HepG2 (cell line): ENCODE measurements around the gene NTPCR. TPM values are rescaled to one million over a fixed set of nuclear protein-coding genes. Genes with fewer than 3 reads are reported as not detected.

ENCODE experiments used
- ATAC-seq: fragments of 200-7000 bp; cut with Tn5 transposase; 3 replicates; pipeline ENCODE4 v1.9.1; 2020; ENCODE audit warnings: mild to moderate bottlenecking, moderate library complexity
- BruUV-seq: library from RNA; stranded (reverse); fragments of 400-500 nt; replicated peaks from 2 replicates; lab custom pipeline; 2021; lab: Mats Ljungman, UMichigan
- CTCF ChIA-PET: fragments of 300-600 bp; formaldehyde crosslinking; extraction: SDS; loops from one replicate; lab custom pipeline; 2021; ENCODE audit warnings: low total read pairs, inconsistent platforms, low intra/inter-chr PET ratio; lab: Yijun Ruan, JAX
- POLR2A ChIA-PET: fragments of 350-600 bp; sonication (Branson Sonifier 250); formaldehyde crosslinking; loops from one replicate; lab custom pipeline; 2020; ENCODE audit warnings: antibody characterized with exemption, inconsistent platforms; lab: Yijun Ruan, JAX
- DNase-seq: peaks from one replicate; pipeline ENCODE4 v3.0.0-alpha.2; 2015; ENCODE audit warnings: low spot score
- FAIRE-seq: peaks from 3 replicates; lab custom pipeline; 2011; peaks lifted over from hg19 to GRCh38; lab: Jason Lieb, UNC
- H2AFZ ChIP-seq: one replicate; pipeline ENCODE4 v1.6.1; 2011; ENCODE audit warnings: low read length, inconsistent platforms
- H3K27ac ChIP-seq: fragments of 300-600 bp; 3 replicates; pipeline ENCODE4 v1.8.0; 2011; ENCODE audit warnings: mixed run types, mild to moderate bottlenecking, mixed read lengths, low read length, inconsistent platforms; ENCODE audit not compliant: insufficient read depth; ENCODE audit errors: extremely low read length
- H3K27me3 ChIP-seq, 2 experiments: fragments of 200-600 bp in 1 of 2; 2 replicates in 1 of 2; 3 replicates in 1 of 2; pipeline versions ENCODE4 v1.6.0 to v1.8.0; 2011; ENCODE audit warnings: low read length in 2 of 2, mild to moderate bottlenecking in 2 of 2, moderate library complexity in 2 of 2, inconsistent platforms in 1 of 2; ENCODE audit not compliant: insufficient read depth in 2 of 2, control insufficient read depth in 1 of 2
- H3K36me3 ChIP-seq, 2 experiments: fragments of 200-600 bp in 1 of 2; replicated peaks in 1 of 2; 2 replicates in 1 of 2; 3 replicates in 1 of 2; pipeline versions ENCODE4 v1.5.1 to v1.8.0; 2011; ENCODE audit warnings: low read length in 2 of 2, inconsistent platforms in 1 of 2; ENCODE audit not compliant: insufficient read depth in 2 of 2, control insufficient read depth in 1 of 2
- H3K4me1 ChIP-seq: 2 replicates; pipeline ENCODE4 v1.5.1; 2012; ENCODE audit warnings: low read length, inconsistent platforms; ENCODE audit not compliant: insufficient read depth
- H3K4me2 ChIP-seq: 2 replicates; pipeline ENCODE4 v1.6.0; 2011; ENCODE audit warnings: low read depth, low read length, inconsistent platforms
- H3K4me3 ChIP-seq, 3 experiments: fragments of 200-600 bp in 1 of 3; sonication (generic), shearing (Covaris generic) in 1 of 3; replicated peaks in 1 of 3; 2 replicates each; pipeline ENCODE4 v1.5.1; 2011 to 2016; ENCODE audit warnings: low read length in 3 of 3, inconsistent platforms in 2 of 3, low read depth in 2 of 3, mild to moderate bottlenecking in 2 of 3, control low read depth in 1 of 3, mixed read lengths in 1 of 3; ENCODE audit not compliant: insufficient read depth in 1 of 3
- H3K79me2 ChIP-seq: one replicate; pipeline ENCODE4 v1.6.1; 2011; ENCODE audit warnings: low read length, inconsistent platforms; ENCODE audit not compliant: insufficient read depth
- H3K9ac ChIP-seq: 2 replicates; pipeline ENCODE4 v1.6.0; 2011; ENCODE audit warnings: mild to moderate bottlenecking, low read depth, low read length, inconsistent platforms; ENCODE audit not compliant: insufficient read depth
- H3K9me3 ChIP-seq: 2 replicates; pipeline ENCODE4 v1.5.1; 2012; ENCODE audit warnings: mild to moderate bottlenecking, low read length
- H4K20me1 ChIP-seq: 2 replicates; pipeline ENCODE4 v1.6.0; 2011; ENCODE audit warnings: inconsistent platforms, mild to moderate bottlenecking, low read length, moderate library complexity; ENCODE audit not compliant: insufficient read depth
- CBX5 ChIP-seq: sonication (generic); formaldehyde crosslinking; IDR thresholded peaks from 2 replicates; pipeline ENCODE4 v1.4.0; 2020; ENCODE audit warnings: missing genetic modification reagents, borderline replicate concordance
- EED ChIP-seq: sonication (generic); formaldehyde crosslinking; IDR thresholded peaks from 2 replicates; pipeline ENCODE4 v1.5.0; 2020; ENCODE audit warnings: mild to moderate bottlenecking, missing genetic modification reagents
- FOSL2 ChIP-seq: sonication (generic); formaldehyde crosslinking; IDR thresholded peaks from 2 replicates; pipeline ENCODE4 v1.4.0; 2020; ENCODE audit warnings: missing genetic modification reagents
- NCOA1 ChIP-seq: sonication (generic); formaldehyde crosslinking; IDR thresholded peaks from 2 replicates; pipeline ENCODE4 v1.9.0; 2021; ENCODE audit warnings: missing genetic modification reagents
- SMAD3 ChIP-seq: sonication (generic); formaldehyde crosslinking; IDR thresholded peaks from 2 replicates; pipeline ENCODE4 v1.4.0; 2020; ENCODE audit warnings: missing genetic modification reagents
- SMYD3 ChIP-seq: sonication (generic); formaldehyde crosslinking; IDR thresholded peaks from 2 replicates; pipeline ENCODE4 v1.8.1; 2023; ENCODE audit warnings: mild to moderate bottlenecking, missing genetic modification reagents
- SNAI1 ChIP-seq: sonication (generic); formaldehyde crosslinking; IDR thresholded peaks from 2 replicates; pipeline ENCODE4 v1.5.0; 2020; ENCODE audit warnings: mild to moderate bottlenecking, missing genetic modification reagents, borderline replicate concordance
- SP4 ChIP-seq: sonication (generic); formaldehyde crosslinking; IDR thresholded peaks from 2 replicates; pipeline ENCODE4 v1.8.1; 2023; ENCODE audit warnings: mild to moderate bottlenecking, missing genetic modification reagents
- TBL1XR1 ChIP-seq: fragments of 150-350 bp; IDR thresholded peaks from 2 replicates; pipeline ENCODE4 v1.6.1; 2014; ENCODE audit warnings: borderline replicate concordance, low read length; ENCODE audit not compliant: partially characterized antibody
- ZFP90 ChIP-seq: sonication (generic); formaldehyde crosslinking; IDR thresholded peaks from 2 replicates; pipeline ENCODE4 v1.8.0; 2022; ENCODE audit warnings: missing genetic modification reagents, mild to moderate bottlenecking, inconsistent platforms, borderline replicate concordance
- ZNF30 ChIP-seq: sonication (generic); formaldehyde crosslinking; IDR thresholded peaks from 2 replicates; pipeline ENCODE4 v1.5.0; 2020; ENCODE audit warnings: mild to moderate bottlenecking, missing genetic modification reagents
- ZNF713 ChIP-seq: sonication (generic); formaldehyde crosslinking; IDR thresholded peaks from 2 replicates; pipeline ENCODE4 v1.4.0; 2020; ENCODE audit warnings: mild to moderate bottlenecking, missing genetic modification reagents
- ZNF749 ChIP-seq: sonication (generic); formaldehyde crosslinking; IDR thresholded peaks from 2 replicates; pipeline ENCODE4 v1.8.0; 2022; ENCODE audit warnings: mild to moderate bottlenecking, missing genetic modification reagents, moderate library complexity, borderline replicate concordance
- WGBS: methylation state at CpG from one replicate; pipeline ENCODE4 v1.1.6; 2017; ENCODE audit warnings: low lambda C conversion rate; 5-methylcytosine and 5-hydroxymethylcytosine counted together
- in situ Hi-C: cut with HindIII; loops from 2 replicates; pipeline ENCODE4 v1.10.0; 2017; ENCODE audit warnings: low pct_unique_long_range_greater_than_20kb; ENCODE audit not compliant: extremely low pct_ligation_motif_present
- intact Hi-C: fragments of 100-400 bp; cut with micrococcal nuclease; formaldehyde crosslinking; loops from one replicate; pipeline ENCODE4 v1.10.0; 2022; ENCODE audit not compliant: unreplicated experiment
- polyA plus RNA-seq, 8 experiments: library from polyadenylated mRNA; depleted of rRNA in 3 of 8; stranded (reverse) in 7 of 8; unstranded in 1 of 8; fragments of >200 nt; fragmentation: Illumina TruSeq in 4 of 8; extraction: Trizol in 4 of 8; gene quantifications; 2 replicates each; pipeline versions ENCODE4 v1.2.1 to v1.2.3, GENCODE V29; 2011 to 2016; ENCODE audit warnings: low read depth in 4 of 8, missing spikeins in 1 of 8, mixed read lengths in 1 of 8; ENCODE audit not compliant: insufficient read depth in 1 of 8
- total RNA-seq, 5 experiments: library from RNA; depleted of rRNA; stranded (reverse); fragments of >200 nt; fragmentation: Illumina TruSeq; extraction: Trizol; gene quantifications; 2 replicates each; pipeline ENCODE4 v1.2.3, GENCODE V29; 2016; ENCODE audit warnings: low read depth in 1 of 5
- TF ChIP-seq, protein P1 (sequence below): IDR thresholded peaks from 2 replicates; pipeline ENCODE4 v1.6.1; 2012; ENCODE audit warnings: low read length, improper control_type of control experiment
- TF ChIP-seq, protein P2 (sequence below): sonication (generic); formaldehyde crosslinking; IDR thresholded peaks from 2 replicates; pipeline ENCODE4 v1.5.0; 2020; ENCODE audit warnings: missing genetic modification reagents
- TF ChIP-seq, protein P3 (sequence below): sonication (generic); formaldehyde crosslinking; IDR thresholded peaks from 2 replicates; pipeline ENCODE4 v1.4.0; 2020; ENCODE audit warnings: missing genetic modification reagents

NTPCR gene
- total and polyA plus RNA-seq, 2 of the 13 experiments (the other 11 are each of a cell fraction or from before 2014, with no cell fraction given), result 11.7 to 47.0 TPM

DNA sequence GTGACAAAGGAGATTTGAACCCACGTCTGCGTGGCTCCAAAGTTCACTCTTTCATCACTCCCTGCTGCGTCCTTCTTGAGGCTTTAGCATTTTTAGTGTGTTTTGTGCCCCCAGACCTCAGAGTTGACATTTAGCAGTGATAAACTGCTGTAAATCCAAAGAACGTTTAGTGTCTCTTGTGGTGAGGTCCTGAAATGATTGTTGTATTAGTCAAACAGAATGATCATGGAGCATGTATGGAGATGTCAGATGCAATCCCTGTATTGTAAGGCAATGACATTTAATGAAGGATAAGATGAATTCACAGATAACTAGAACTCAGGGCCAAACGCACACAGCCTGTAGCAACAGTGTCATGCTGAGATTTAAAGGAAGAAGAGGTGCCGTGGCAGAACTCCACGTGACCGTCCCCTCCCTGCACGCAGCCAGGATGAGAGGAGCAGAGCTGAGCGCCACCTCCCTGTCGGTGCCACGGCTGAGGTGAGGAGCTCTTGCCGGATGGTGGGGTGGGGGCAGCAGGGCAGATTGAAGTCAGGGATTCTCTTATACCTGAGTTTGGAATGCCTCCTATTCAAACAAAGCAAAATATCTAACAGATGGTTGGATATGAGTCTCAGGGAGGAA, 30.1 kb downstream of the NTPCR start:
- Histone ChIP-seq H4K20me1 (no peaks in the 10 kb centered on the region), H3K4me3 (no peak overlapping the region), H3K4me1 (no peaks in the 10 kb centered on the region), H3K4me2 (no peak overlapping the region), H3K27ac (no peak overlapping the region), H2AFZ (no peak overlapping the region), H3K9me3 (no peaks in the 10 kb centered on the region), H3K9ac (no peak overlapping the region), H3K36me3 (peaks cover 8 to 25% of the 10 kb centered on the region in 2 experiments; a peak in 3 of 5 replicates), H3K27me3 (no peaks in the 10 kb centered on the region), H3K79me2 (no peaks in the 10 kb centered on the region)
- TF ChIP-seq ZNF713, result no peak
- TF ChIP-seq FOSL2 (CRISPR knock-in tag), result no peak
- no peak for TF ChIP-seq NCOA1
- no peak for TF ChIP-seq SP4
- TF ChIP-seq SMAD3, result no peak
- TF ChIP-seq TBL1XR1, result no peak
- no peak for TF ChIP-seq SMYD3
- TF ChIP-seq ZNF30, result no peak
- no peak for TF ChIP-seq ZNF749 (CRISPR knock-in tag)
- TF ChIP-seq, protein P1, sequence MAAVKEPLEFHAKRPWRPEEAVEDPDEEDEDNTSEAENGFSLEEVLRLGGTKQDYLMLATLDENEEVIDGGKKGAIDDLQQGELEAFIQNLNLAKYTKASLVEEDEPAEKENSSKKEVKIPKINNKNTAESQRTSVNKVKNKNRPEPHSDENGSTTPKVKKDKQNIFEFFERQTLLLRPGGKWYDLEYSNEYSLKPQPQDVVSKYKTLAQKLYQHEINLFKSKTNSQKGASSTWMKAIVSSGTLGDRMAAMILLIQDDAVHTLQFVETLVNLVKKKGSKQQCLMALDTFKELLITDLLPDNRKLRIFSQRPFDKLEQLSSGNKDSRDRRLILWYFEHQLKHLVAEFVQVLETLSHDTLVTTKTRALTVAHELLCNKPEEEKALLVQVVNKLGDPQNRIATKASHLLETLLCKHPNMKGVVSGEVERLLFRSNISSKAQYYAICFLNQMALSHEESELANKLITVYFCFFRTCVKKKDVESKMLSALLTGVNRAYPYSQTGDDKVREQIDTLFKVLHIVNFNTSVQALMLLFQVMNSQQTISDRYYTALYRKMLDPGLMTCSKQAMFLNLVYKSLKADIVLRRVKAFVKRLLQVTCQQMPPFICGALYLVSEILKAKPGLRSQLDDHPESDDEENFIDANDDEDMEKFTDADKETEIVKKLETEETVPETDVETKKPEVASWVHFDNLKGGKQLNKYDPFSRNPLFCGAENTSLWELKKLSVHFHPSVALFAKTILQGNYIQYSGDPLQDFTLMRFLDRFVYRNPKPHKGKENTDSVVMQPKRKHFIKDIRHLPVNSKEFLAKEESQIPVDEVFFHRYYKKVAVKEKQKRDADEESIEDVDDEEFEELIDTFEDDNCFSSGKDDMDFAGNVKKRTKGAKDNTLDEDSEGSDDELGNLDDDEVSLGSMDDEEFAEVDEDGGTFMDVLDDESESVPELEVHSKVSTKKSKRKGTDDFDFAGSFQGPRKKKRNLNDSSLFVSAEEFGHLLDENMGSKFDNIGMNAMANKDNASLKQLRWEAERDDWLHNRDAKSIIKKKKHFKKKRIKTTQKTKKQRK, result no peak
- TF ChIP-seq SNAI1, result no peak
- TF ChIP-seq, protein P2, sequence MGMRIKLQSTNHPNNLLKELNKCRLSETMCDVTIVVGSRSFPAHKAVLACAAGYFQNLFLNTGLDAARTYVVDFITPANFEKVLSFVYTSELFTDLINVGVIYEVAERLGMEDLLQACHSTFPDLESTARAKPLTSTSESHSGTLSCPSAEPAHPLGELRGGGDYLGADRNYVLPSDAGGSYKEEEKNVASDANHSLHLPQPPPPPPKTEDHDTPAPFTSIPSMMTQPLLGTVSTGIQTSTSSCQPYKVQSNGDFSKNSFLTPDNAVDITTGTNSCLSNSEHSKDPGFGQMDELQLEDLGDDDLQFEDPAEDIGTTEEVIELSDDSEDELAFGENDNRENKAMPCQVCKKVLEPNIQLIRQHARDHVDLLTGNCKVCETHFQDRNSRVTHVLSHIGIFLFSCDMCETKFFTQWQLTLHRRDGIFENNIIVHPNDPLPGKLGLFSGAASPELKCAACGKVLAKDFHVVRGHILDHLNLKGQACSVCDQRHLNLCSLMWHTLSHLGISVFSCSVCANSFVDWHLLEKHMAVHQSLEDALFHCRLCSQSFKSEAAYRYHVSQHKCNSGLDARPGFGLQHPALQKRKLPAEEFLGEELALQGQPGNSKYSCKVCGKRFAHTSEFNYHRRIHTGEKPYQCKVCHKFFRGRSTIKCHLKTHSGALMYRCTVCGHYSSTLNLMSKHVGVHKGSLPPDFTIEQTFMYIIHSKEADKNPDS (CRISPR knock-in tag), result no peak
- TF ChIP-seq, protein P3, sequence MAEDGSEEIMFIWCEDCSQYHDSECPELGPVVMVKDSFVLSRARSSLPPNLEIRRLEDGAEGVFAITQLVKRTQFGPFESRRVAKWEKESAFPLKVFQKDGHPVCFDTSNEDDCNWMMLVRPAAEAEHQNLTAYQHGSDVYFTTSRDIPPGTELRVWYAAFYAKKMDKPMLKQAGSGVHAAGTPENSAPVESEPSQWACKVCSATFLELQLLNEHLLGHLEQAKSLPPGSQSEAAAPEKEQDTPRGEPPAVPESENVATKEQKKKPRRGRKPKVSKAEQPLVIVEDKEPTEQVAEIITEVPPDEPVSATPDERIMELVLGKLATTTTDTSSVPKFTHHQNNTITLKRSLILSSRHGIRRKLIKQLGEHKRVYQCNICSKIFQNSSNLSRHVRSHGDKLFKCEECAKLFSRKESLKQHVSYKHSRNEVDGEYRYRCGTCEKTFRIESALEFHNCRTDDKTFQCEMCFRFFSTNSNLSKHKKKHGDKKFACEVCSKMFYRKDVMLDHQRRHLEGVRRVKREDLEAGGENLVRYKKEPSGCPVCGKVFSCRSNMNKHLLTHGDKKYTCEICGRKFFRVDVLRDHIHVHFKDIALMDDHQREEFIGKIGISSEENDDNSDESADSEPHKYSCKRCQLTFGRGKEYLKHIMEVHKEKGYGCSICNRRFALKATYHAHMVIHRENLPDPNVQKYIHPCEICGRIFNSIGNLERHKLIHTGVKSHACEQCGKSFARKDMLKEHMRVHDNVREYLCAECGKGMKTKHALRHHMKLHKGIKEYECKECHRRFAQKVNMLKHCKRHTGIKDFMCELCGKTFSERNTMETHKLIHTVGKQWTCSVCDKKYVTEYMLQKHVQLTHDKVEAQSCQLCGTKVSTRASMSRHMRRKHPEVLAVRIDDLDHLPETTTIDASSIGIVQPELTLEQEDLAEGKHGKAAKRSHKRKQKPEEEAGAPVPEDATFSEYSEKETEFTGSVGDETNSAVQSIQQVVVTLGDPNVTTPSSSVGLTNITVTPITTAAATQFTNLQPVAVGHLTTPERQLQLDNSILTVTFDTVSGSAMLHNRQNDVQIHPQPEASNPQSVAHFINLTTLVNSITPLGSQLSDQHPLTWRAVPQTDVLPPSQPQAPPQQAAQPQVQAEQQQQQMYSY, result no peak
- no peak for TF ChIP-seq EED
- TF ChIP-seq ZFP90 (CRISPR knock-in tag), result no peak
- TF ChIP-seq CBX5 (CRISPR knock-in tag), result no peak
- intact Hi-C loops, result no loop called here
- in situ Hi-C loops, result no loop called here
- no TSS peak for BruUV-seq
- ChIA-PET CTCF (no interaction called here), POLR2A (no interaction called here)
- DNase-seq, result no peak
- ATAC-seq, result no peak
- no peak for FAIRE-seq
- WGBS, result 85% methylated on average over 11 of the region's 13 CpGs
